Measurements from ENCODE around the gene GPC2.
"Not testable (repeated sequence)": the region's sequence is repeated elsewhere in the genome, so short reads cannot be mapped to it uniquely, and the experiment has no call there.

The GPC2 gene

DNA sequence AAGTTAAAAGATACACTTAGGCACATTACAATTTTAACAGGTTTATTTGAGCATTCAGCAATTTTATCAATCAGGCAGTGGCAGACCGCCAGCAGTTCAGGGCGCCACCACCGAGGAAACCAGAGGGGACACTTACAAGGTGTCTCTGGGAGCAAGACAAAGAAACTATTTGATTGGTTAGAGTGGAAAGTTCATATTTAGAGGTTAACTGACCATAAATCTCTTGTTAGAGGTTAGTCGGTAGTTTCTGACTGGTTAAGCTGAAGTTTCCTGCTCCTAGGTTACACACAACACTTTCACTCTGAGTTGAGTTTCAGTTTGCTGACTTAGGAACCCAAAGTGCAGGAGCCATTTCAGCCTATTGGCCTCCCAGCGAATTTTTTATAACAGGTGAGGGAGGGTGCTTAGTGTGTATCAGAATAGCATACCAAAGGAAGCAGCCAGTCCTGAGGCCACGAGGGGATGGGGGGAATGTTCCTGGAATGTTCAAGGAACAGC, 31.8 kb upstream of the GPC2 start:
- FAIRE-seq: peak; percentile 96
- peak; percentile 52 for DNase-seq (ENCODE audit: insufficient read length, low spot score)

DNA sequence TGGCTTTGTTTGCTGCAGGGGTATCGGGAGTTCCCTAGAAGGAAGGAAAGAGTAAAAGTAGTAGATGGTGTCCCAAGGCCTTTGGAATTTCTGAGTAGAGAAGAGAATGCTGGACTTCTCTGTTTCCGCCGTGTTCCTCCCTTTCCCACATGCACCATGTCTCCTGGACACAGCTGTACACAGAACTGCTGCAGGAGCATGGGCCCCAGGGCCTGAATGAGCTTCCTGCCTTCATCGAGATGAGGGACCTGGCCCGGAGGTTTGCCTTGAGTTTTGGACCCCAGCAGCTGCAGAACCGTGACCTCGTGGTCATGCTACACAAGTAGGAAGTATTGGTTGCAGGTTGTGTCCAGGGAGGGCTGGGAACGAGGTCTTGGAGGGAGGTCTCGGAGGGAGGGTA, 27.3 kb upstream of the GPC2 start:
- FAIRE-seq (no peak), DNase-seq (ENCODE audit: insufficient read length, low spot score) (no peak)

DNA sequence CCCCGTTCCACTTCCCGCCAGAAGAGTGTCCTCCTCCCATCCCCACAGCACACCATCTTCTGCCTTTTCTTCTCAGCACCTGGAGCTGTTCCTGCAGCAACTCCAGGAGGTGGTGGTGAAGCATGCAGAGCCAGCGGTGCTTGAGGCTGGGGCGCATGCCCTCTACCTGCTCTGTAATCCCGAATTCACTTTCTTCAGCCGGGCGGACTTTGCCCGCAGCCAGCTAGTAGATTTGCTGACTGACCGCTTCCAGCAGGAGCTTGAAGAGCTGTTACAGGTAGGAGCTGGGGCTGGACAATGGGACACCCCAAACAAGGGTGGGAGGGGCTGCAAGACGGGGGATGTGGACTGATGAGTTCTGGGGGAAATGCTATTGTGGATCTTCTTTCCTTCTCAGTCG, 23.5 kb upstream of the GPC2 start:
- FAIRE-seq: no peak

DNA sequence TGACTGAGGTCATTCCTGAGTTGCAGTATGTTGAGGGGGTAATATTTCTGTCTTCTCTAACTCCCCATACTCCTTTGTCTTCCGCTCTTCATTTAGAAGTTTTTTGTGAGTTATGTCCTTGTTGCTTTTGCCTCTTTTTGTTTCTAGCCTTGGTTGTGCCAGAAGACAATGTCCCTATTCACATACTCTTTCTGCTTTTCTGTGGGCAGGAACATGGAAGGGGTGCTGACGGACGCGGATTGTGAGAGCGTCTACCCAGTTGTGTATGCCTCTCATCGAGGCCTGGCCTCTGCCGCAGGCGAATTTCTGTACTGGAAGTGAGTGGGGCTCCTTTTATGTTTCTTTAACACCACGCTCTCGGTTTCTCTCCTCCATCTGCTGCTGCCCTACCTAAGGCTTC, 21.1 kb upstream of the GPC2 start:
- no peak for FAIRE-seq
- no peak for DNase-seq (ENCODE audit: insufficient read length, low spot score)

More for the DNA sequence above, 23.5 kb upstream of the GPC2 start:
- no peak for DNase-seq (ENCODE audit: insufficient read length, low spot score)

DNA sequence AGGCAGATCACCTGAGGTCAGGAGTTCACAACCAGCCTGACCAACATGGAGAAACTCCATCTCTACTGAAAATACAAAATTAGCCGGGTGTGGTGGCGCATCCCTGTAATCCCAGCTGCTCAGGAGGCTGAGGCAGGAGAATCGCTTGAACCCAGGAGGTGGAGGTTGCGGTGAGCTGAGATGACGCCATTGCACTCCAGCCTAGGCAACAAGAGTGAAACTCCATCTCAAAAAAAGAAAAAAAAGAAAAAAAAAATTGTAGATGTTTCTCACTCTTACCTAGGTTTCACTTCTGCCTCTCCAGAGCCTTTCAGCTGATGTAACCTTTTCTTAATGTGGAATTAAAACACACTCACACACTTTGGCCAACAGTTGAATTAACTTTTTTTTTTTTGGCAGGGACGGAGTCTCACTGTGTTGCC, 18.7 kb upstream of the GPC2 start:
- DNase-seq (ENCODE audit: insufficient read length, low spot score): not testable (repeated sequence)
- FAIRE-seq: peak; percentile 21

DNA sequence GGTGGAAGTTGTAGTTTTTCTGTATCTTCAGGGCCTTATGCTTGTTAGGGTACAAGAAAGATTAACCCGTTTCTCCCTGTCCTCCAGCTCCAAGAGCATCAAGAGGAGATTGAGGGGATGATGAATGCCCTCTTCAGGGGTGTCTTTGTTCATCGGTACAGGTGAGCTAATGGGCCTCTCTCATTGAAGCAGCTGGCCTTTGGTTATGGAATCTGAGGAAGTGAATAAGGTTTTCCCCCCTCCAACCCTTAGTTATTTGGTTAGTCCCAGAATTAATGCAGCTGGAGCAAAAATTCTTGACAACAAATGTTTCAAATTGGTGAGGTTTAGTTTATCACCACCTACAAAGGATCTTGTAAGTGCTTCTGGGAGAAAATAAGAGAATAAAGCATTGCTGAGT, 18.0 kb upstream of the GPC2 start:
- DNase-seq (ENCODE audit: insufficient read length, low spot score) (no peak), FAIRE-seq (no peak)

DNA sequence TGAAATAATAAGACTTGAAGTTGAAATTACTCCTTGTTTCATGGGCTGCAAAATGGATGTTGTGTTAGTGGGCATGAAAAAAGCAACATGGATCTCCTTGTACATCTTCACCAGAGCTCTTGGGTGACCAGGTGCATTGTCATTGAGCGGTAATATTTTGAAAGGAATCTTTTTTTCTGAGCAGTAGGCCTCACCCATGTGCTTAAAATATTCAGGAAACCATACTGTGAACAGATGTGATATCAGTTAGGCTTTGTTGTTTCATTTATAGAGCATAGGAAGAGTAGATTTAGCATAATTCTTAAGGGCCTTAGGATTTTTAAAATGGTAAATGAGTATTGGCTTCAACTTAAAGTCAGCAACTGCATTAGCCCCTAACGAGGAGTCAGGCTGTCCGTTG, 15.8 kb upstream of the GPC2 start:
- DNase-seq (ENCODE audit: insufficient read length, low spot score) (no peak), FAIRE-seq (no peak)

DNA sequence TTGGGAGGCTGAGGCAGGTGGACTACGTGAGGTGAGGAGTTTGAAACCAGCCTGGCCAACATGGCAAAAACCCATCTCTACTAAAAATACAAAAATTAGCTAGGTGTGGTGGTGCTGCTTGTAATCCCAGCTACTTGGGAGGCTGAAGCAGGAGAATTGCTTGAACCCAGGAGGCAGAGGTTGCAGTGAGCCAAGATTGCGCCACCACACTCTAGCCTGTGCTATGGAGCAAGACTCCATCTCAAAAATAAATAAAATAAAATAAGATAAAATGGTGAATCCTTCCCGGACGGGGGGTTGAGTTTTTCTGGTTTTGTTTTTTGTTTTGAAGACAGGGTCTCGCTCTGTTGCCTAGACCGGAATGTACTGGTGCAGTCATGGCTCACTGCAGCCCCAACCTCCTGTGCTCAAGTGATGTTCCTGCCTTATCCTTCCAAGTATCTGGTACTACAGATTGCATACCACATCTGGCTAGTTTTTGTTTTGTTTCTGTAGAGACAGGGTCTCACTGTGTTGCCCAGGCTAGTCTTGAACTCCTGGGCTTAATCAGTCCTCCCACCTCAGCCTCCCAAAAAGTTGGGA, 15.2 kb upstream of the GPC2 start:
- not testable (repeated sequence) for DNase-seq (ENCODE audit: insufficient read length, low spot score); FAIRE-seq

DNA sequence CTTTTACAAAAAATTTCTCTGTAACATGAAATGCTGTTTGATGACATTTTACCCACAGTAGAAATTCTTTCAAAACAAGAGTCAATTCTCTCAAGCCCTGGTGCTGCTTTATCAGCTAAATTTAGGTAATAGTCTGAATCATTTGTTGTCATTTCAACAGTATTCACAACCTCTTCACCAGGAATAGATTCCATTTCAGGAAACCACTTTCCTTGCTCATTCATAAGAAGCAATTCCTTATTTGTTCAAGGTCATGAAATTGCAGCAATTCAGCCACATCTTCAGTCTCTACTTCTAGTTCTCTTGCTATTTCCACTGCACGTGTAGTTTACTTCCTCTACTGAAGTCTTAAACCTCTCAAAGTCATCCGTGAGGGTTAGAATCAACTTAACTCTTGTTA, 14.6 kb upstream of the GPC2 start:
- FAIRE-seq (peak; percentile 94), DNase-seq (ENCODE audit: insufficient read length, low spot score) (no peak)

DNA sequence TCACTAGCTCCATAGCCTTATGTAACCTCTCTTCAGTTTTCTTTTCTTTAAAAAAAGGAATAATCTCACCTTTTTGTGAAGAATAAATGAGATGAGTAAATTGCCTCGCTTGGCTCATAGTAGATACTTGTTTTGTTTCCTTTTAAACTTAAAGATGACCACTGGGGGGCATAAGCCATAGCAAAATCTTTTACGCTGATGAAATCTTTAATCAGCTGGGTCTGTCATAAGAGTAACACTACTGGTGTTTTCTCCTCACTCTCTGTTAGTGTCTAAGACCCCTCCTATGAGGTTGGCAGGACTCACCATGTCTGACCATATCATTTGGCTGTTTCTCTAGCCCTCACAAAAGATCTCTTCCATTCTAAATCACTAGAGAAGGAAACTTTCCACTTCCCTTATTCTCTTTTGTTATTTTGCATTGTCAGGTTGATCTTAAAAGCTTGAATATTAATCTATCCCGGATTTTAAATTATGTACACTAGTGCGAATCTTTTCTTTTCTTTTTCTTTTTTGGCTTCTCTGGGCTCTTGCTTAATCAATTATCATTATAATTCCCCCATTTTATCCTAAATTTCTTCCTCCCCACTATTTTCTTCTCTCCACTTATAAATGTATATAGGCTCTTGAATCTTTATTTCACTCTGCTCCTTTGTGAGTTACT, 13.0 kb upstream of the GPC2 start:
- DNase-seq (ENCODE audit: insufficient read length, low spot score) (no peak), FAIRE-seq (peak; percentile 93)

DNA sequence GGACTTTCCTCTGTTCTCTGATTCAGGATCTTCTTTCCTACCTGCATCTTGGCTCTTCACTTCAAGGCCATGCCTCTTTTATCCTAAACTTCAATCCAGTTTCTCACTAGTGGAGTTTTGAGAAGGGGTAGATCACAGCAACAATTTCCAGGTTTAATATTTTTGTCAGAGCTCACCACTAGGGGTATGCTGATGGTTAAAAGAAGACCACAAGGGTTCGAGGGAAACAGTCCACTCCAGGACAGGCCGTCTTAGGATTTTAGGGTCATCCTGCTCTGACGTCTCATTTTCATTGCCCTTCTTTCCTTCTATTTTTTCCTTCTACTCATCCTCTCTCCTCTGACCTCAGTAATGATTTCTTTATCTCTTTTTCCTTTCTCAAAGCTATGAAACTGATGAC, 11.9 kb upstream of the GPC2 start:
- DNase-seq (ENCODE audit: insufficient read length, low spot score) (no peak), FAIRE-seq (no peak)

DNA sequence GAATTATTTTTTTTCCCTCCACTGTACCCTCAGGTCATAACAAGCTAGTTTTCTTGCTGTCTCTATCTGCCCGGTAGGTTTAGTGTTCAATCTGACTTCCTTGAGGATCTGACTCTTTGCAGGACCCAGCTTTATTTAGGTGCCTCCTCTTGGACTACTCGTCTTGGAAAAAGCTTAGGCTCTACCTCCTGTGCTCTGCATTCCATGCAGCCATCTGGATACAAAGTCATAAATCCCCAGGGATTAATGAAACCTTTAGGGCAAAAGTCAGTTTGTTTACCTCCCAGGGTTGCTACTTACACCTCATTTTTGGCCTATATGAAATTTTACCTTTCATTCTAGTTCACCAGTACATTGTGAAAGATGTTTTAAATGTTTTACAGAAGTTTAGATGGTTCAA, 8.5 kb upstream of the GPC2 start:
- FAIRE-seq: no peak
- DNase-seq (ENCODE audit: insufficient read length, low spot score): no peak

DNA sequence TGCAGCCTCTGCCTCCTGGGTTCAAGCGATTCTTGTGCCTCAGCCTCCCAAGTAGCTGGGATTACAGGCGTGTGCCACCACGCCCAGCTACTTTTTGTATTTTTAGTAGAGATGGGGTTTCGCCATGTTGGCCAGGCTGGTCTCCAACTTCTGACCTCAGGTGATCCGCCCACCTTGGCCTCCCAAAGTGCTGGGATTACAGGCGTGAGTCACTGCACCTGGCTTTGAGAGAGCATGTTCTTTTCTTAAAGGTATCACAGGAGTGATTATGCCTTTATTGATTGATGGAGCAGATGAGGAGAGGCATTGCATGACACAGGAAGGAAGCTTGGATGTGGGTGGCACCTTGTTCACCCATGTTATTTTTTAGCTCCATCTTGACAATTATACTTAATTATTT, 5.9 kb upstream of the GPC2 start:
- not testable (repeated sequence) for FAIRE-seq; DNase-seq (ENCODE audit: insufficient read length, low spot score)

DNA sequence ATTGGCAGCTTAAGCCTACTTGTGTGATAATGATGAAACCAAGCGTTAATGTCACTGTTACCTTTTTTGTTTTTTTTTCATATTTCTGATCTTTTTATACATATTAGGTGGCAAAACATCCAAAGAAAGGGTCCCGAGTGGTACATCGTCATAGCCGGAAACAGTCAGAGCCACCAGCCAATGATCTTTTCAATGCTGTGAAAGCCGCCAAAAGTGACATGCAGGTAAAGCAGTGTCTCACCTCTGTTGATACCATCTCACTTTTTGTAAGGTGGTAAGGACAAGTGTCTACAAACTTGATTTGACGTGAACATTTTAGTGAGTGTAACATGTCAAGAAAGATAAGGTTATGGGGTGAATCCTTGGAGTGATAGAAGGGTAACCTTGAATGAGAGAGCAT, 5.4 kb upstream of the GPC2 start:
- FAIRE-seq; DNase-seq (ENCODE audit: insufficient read length, low spot score): not testable (repeated sequence)

DNA sequence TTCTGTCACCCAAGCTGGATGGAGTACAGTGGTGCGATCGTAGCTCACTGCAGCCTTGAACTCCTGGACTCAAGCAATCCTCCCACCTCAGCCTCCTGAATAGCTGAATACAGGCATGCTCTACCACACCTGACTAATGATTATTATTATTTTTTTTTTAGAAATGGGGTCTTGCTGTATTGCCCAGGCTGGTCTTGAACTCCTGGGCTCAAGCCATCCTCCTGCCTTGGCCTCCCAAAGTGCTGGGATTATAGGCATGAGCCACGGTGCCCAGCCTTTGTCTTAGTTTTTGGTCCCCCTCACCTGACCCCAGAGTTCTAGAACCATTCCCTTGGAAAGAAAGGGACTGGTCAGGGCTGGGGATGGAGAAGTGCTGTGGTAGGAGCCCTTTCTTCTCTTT, 2.9 kb upstream of the GPC2 start:
- FAIRE-seq; DNase-seq (ENCODE audit: insufficient read length, low spot score): not testable (repeated sequence)

DNA sequence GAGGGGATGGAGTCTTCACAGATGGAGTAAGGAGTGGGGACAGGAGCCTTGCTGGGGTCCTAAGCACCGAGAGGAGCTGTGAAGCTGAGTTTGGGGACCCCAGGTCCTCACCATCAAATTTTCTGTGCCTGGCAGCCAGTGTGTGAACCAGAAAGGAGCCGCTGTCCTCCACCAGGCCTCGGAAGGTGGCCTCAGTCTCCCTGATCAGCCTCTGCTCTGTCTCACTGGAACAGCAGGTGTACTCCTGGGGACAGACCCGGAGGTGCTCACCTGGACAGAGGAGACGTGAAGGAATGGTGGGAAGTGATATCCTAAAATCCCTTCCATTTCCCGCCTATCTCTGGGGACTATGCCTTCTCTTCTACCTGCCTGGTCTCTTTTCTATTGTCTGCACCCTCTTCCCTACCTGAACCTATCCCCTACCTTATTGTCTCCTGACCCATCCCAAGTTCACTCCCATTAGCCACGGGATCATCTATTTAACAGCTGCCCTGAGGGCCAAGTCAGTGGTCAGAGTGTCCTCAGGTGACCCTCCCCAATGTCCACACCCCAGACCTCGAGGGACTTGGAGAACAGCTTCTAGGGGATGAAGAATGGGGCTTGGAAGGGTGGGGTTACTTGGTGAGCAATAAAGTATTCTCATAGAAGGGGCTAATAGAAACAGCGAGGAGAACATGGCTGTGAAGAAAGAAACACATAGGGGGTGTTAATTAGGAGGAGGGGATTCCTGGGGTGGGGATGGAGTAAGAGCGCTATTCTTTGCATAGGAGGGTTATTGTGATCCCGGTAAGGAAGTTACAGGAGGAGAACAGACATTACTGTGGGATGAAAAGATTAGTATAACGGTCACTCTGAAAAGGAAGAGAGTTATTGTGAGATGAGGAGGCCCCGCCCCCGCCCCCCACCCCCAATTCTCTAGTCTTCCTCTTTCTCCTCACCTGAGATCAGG, 811 bp downstream of the GPC2 start:
- no peak for FAIRE-seq
- no peak for DNase-seq (ENCODE audit: insufficient read length, low spot score)

DNA sequence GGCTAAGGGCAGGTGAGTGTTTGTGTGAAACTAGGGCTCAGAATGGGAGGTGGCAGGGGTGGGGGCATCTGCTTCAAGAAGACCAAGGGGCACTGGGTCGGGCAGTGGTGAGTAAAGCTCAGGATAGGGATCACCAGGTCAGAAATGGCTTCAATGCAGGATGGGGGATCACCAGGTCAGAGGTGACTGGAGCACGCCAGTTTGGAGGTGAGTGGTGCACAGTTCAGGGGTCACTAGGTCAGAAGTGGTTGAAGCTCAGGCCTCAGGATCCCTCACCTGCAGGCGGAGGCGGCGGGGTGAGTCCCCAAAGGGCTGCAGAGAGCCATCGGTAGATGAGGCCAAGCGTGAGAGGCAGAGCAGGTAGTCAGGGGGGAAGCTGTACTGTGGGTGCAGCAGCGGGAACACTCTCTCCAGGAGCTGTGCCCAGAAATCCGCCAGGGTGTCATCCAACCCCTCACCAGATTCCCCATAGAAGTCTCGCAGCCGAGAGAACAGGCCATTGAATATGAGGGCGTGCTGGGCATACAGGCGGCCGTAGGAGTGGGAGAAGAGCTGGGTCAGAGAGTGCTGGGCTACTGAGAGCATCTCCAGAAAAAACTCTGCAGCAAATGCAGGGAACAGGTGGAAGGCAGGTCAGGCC, 1.8 kb downstream of the GPC2 start:
- DNase-seq (ENCODE audit: insufficient read length, low spot score): no peak

DNA sequence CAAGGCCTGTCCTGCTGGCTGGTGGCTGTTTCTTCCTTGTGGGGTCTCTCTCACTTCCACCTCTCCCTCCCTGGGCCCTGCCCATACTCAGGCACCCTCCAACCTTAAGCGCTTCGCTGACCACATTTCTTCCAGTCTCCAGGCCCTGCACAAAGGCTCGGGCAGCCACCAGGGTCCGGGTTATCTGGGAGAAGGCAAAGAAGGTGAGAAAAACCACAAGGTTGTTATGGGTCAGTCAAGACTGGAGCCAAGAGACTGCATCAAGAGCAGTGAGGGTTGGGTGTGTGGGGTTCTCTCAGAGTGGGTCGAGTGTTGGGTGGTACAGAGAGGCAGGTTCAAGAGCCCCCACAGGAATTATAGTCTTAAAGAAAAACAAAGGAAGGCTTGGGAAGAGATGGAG, 2.6 kb downstream of the GPC2 start:
- no peak for FAIRE-seq
- DNase-seq (ENCODE audit: insufficient read length, low spot score): no peak

More for the DNA sequence above, 1.8 kb downstream of the GPC2 start:
- no peak for FAIRE-seq

DNA sequence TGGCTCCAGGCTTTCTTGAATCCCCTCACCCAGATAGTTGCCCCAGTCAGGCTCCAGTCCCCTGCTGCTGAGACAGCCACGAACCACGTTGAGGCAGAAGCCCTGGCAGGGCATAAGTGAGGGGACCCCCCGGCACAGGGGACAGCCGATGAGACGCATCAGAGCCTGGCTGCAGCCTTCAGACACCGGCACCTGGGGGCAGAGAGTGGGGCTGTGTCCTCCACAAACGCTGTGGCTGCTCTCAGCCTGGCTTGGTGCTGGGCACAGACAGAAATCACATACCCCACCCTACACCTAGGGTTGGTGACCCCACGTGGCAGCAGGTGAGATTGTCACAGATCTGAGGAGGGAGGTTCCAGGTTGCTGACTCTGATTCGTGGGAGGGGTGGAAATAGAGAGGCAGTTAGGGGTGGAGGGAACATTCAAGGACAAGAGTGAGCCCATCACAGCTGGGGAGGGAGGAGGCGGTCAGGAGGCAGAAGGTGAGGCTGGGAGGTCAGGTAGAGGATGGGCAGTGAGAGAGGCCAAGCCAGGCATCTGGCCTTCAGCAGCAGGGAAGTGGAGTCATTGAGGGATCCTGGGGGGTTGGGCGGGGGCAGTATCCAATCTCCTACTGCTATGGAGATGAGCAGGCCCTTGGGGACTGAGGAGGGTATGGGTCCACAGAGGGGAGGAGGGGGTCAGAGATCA, 3.2 kb downstream of the GPC2 start:
- no peak for FAIRE-seq
- DNase-seq (ENCODE audit: insufficient read length, low spot score): no peak

DNA sequence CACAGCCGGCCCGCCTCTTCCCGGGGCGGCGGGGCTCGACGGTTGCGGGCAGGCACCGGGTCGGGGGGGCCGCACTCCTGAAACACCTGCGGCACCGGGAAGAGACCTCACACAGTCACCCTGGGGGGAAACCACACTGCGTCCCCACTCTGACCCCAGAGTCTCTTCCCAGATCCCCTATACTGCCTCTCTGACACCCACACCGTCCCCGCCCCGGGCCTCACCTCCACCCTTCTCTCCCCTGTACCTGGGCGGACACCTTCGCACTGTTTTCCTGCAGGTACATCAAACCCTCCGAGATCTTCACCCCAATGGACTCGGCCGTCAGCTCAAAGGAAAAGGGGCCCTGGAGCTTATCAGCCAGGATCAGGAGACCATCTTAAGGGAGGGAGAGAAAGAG, 5.3 kb downstream of the GPC2 start:
- no peak for DNase-seq (ENCODE audit: insufficient read length, low spot score)
- FAIRE-seq: no peak
